ENCODE measurements around the gene USP17L22.
"Not testable (repeated sequence)": the region's sequence is repeated elsewhere in the genome, so short reads cannot be mapped to it uniquely, and the experiment has no call there.

USP17L22 gene

GRCh38 chr4:9267319-9267718 is at the start of gene USP17L22:
USP17L22 (plus strand) TSS chr4:9267619; CDS start chr4:9267619, 0 bp downstream.
- DNase-seq (ENCODE audit: low spot score) = not testable (repeated sequence)

- not testable (repeated sequence) for DNase-seq (ENCODE audit: low spot score)
Observed at GRCh38 chr4:9219852-9220251, 47.6 kb upstream of the USP17L22 start, which contains the start of gene USP17L12. USP17L12 (plus strand) TSS chr4:9220152; CDS start chr4:9220152, 0 bp downstream.

- DNase-seq (ENCODE audit: low spot score) = not testable (repeated sequence)
Observed at GRCh38 chr4:9224596-9224995, 42.8 kb upstream of the USP17L22 start, which contains the start of gene USP17L13. USP17L13 (plus strand) TSS chr4:9224896; CDS start chr4:9224896, 0 bp downstream.

GRCh38 chr4:9230249-9230648 is 37.2 kb upstream of the USP17L22 start:
- not testable (repeated sequence) for DNase-seq (ENCODE audit: low spot score)

GRCh38 chr4:9234085-9234484 is 33.3 kb upstream of the USP17L22 start, which contains the start of gene USP17L15:
USP17L15 (plus strand) TSS chr4:9234385; CDS start chr4:9234385, 0 bp downstream.
- DNase-seq (ENCODE audit: low spot score) = not testable (repeated sequence)

GRCh38 chr4:9238461-9238860 is 29.0 kb upstream of the USP17L22 start:
- DNase-seq (ENCODE audit: low spot score) = not testable (repeated sequence)

- DNase-seq (ENCODE audit: low spot score) = not testable (repeated sequence)
Observed at GRCh38 chr4:9243579-9243978, 23.8 kb upstream of the USP17L22 start, which contains the start of gene USP17L17. USP17L17 (plus strand) TSS chr4:9243879; CDS start chr4:9243879, 0 bp downstream.

GRCh38 chr4:9247953-9248680 is 19.3 kb upstream of the USP17L22 start, which contains the start of gene USP17L18:
USP17L18 (plus strand) TSS chr4:9248630; CDS start chr4:9248630, 0 bp downstream.
- DNase-seq (ENCODE audit: low spot score) = not testable (repeated sequence)

GRCh38 chr4:9253078-9253477 is 14.3 kb upstream of the USP17L22 start, which contains the start of gene USP17L19:
USP17L19 (plus strand) TSS chr4:9253378; CDS start chr4:9253378, 0 bp downstream.
- DNase-seq (ENCODE audit: low spot score) = not testable (repeated sequence)

- not testable (repeated sequence) for DNase-seq (ENCODE audit: low spot score)
Observed at GRCh38 chr4:9257824-9258223, 9.6 kb upstream of the USP17L22 start, which contains the start of gene USP17L20. USP17L20 (plus strand) TSS chr4:9258124; CDS start chr4:9258124, 0 bp downstream.

- DNase-seq (ENCODE audit: low spot score) = not testable (repeated sequence)
Observed at GRCh38 chr4:9262572-9262971, 4.8 kb upstream of the USP17L22 start, which contains the start of gene USP17L21. USP17L21 (plus strand) TSS chr4:9262872; CDS start chr4:9262872, 0 bp downstream.

- DNase-seq (ENCODE audit: low spot score) = not testable (repeated sequence)
Observed at GRCh38 chr4:9271719-9272118, 4.3 kb downstream of the USP17L22 start.

Measured in iPS-NIHi11 (cell line).